H1 (cell line): ENCODE results near the gene FXR2. TPM values are rescaled to one million over a fixed set of nuclear protein-coding genes. Genes with fewer than 3 reads are reported as not detected.

Experiments
- ATF2 ChIP-seq: IDR thresholded peaks from 2 replicates; pipeline ENCODE4 v1.6.1; 2012; ENCODE audit warnings: low read length, inconsistent platforms
- CHD1 ChIP-seq: IDR thresholded peaks from 2 replicates; pipeline ENCODE4 v1.6.1; 2012; ENCODE audit warnings: low read depth, low read length, improper control_type of control experiment
- KDM5A ChIP-seq: fragments of 200-600 bp; IDR thresholded peaks from 2 replicates; pipeline ENCODE4 v1.7.1; 2012; ENCODE audit warnings: mild to moderate bottlenecking, low read length, inconsistent platforms, mixed read lengths
- MAX ChIP-seq: IDR thresholded peaks from 2 replicates; pipeline ENCODE4 v1.6.1; 2012; ENCODE audit warnings: inconsistent platforms
- SIRT6 ChIP-seq: IDR thresholded peaks from one replicate; pipeline ENCODE4 v1.7.1; 2012; ENCODE audit warnings: low read length, inconsistent platforms
- SRF ChIP-seq: IDR thresholded peaks from 2 replicates; pipeline ENCODE4 v1.6.1; 2011; ENCODE audit warnings: mild to moderate bottlenecking, low read depth, low read length, moderate library complexity
- TBP ChIP-seq: IDR thresholded peaks from 2 replicates; pipeline ENCODE4 v1.6.1; 2011; ENCODE audit warnings: low read depth, low read length, improper control_type of control experiment
- polyA plus RNA-seq, 7 experiments: library from polyadenylated mRNA; depleted of rRNA in 3 of 7; stranded (reverse) in 5 of 7; unstranded in 2 of 7; fragments of >200 nt in 5 of 7; fragments of 200-250 nt in 2 of 7; gene quantifications; 1 replicate in 5 of 7; 2 replicates in 1 of 7; 4 replicates in 1 of 7; pipeline versions ENCODE4 v1.2.1 to v1.2.3, GENCODE V29; 2011 to 2013; ENCODE audit warnings: missing spikeins in 2 of 7, mixed read lengths in 2 of 7
- total RNA-seq: library from RNA; stranded (reverse); fragmentation: NEBNext Ultra II Directional; extraction: Animal tissue kit (Norgen Biotek cat#: 25700); gene quantifications from 2 replicates; pipeline ENCODE4 v1.2.1, GENCODE V29; 2021

The FXR2 gene
- total and polyA plus RNA-seq, 2 of the 8 experiments (the other 6 are each of a cell fraction or from before 2014, with no cell fraction given): 26.2 to 44.0 TPM

GRCh38 chr17:7655541-7655840 is 40.8 kb upstream of the FXR2 start (continued):
- TF ChIP-seq MAX: no peak
- TF ChIP-seq TBP: no peak
- TF ChIP-seq SIRT6: no peak
- no peak for TF ChIP-seq SRF
- TF ChIP-seq CHD1: no peak
- no peak for TF ChIP-seq ATF2
- TF ChIP-seq KDM5A: no peak
